ENCODE measurements around the gene LPAR1.

The LPAR1 gene

DNA sequence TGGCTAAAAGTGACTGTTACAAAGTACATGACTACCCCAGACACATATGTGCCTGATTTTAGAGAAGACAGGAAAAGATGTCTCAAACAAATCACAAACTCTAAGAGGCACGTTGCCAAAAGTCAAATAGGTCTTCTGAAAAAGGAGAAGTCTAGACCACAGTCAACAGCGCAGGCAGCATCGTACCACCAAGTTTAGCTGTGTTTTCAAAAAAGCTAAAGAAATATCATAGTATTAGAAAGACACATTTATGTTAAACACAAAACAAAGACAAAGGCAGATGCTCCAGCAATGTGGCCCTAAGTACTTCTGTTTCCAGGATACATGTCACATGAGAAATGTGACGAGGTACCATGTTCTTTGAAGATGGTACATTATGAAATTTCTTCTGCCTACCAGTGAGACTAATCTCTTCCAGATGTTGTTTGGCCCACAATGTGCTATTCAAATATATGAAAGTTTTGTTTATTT is 43.5 kb downstream of the LPAR1 start:
- Histone ChIP-seq H3K27ac (ENCODE audit: insufficient read depth, low read length, poor library complexity, severe bottlenecking) (no peak overlapping the region), H3K4me1 (ENCODE audit: control insufficient read depth, insufficient read depth, low read length, poor library complexity, severe bottlenecking) (no peaks in the 10 kb centered on the region), H3K36me3 (ENCODE audit: control insufficient read depth, insufficient read depth, low read length) (no peaks in the 10 kb centered on the region), H3K9me3 (ENCODE audit: control insufficient read depth, low read length) (no peaks in the 10 kb centered on the region), H3K27me3 (replicated peaks; ENCODE audit: control insufficient read depth, insufficient read depth, low read length, poor library complexity, severe bottlenecking) (no peaks in the 10 kb centered on the region), H3K4me3 (ENCODE audit: insufficient read depth, low read depth, low read length, poor library complexity, severe bottlenecking) (no peak overlapping the region)
- DNase-seq: no peak

DNA sequence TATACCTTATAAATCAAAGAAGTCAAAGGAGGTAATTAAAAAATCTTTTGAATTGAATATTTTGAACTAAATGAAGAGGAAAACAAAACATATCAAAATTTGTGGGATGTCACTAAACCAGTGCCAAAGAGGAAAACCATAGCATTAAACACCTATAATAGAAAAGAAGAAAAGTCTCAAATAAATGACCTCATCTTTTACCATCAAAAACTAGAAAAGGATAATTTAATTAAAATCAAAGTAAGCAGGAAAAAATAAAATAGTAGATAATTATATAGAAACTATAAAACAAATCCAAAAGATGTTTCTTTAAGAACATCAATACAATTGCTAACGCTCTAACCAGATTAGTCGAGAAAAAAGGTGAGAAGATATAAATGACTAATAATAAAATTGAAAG is 47.8 kb downstream of the LPAR1 start:
- Histone ChIP-seq H3K4me3 (ENCODE audit: insufficient read depth, low read depth, low read length, poor library complexity, severe bottlenecking) (no peak overlapping the region), H3K9me3 (ENCODE audit: control insufficient read depth, low read length) (no peaks in the 10 kb centered on the region), H3K27me3 (replicated peaks; ENCODE audit: control insufficient read depth, insufficient read depth, low read length, poor library complexity, severe bottlenecking) (no peaks in the 10 kb centered on the region), H3K27ac (ENCODE audit: insufficient read depth, low read length, poor library complexity, severe bottlenecking) (no peak overlapping the region), H3K4me1 (ENCODE audit: control insufficient read depth, insufficient read depth, low read length, poor library complexity, severe bottlenecking) (no peaks in the 10 kb centered on the region), H3K36me3 (ENCODE audit: control insufficient read depth, insufficient read depth, low read length) (no peaks in the 10 kb centered on the region)
- DNase-seq: no peak

DNA sequence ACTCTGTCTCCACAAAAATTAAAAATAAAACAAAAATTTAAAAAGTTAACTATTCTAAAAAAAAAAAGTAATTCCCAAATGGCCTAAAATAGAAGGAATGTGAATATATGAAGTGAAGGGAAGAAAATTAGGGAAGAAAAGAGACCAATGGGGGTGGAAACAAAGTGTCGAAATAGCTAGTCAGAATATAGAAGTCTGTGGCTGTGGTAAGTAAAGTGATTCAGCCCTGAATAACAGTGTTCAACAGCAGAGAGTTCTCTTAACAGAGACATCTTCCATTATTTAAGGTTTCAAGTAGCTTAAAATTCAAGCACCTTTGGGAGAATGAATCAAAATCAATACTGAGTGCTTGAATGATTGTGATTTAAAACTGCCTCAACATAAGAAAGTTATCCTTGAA is 51.7 kb downstream of the LPAR1 start:
- Histone ChIP-seq H3K27ac (ENCODE audit: insufficient read depth, low read length, poor library complexity, severe bottlenecking) (no peak overlapping the region), H3K4me1 (ENCODE audit: control insufficient read depth, insufficient read depth, low read length, poor library complexity, severe bottlenecking) (no peaks in the 10 kb centered on the region), H3K4me3 (ENCODE audit: insufficient read depth, low read depth, low read length, poor library complexity, severe bottlenecking) (no peak overlapping the region), H3K9me3 (ENCODE audit: control insufficient read depth, low read length) (no peaks in the 10 kb centered on the region), H3K36me3 (ENCODE audit: control insufficient read depth, insufficient read depth, low read length) (no peaks in the 10 kb centered on the region), H3K27me3 (replicated peaks; ENCODE audit: control insufficient read depth, insufficient read depth, low read length, poor library complexity, severe bottlenecking) (no peaks in the 10 kb centered on the region)
- DNase-seq: no peak

DNA sequence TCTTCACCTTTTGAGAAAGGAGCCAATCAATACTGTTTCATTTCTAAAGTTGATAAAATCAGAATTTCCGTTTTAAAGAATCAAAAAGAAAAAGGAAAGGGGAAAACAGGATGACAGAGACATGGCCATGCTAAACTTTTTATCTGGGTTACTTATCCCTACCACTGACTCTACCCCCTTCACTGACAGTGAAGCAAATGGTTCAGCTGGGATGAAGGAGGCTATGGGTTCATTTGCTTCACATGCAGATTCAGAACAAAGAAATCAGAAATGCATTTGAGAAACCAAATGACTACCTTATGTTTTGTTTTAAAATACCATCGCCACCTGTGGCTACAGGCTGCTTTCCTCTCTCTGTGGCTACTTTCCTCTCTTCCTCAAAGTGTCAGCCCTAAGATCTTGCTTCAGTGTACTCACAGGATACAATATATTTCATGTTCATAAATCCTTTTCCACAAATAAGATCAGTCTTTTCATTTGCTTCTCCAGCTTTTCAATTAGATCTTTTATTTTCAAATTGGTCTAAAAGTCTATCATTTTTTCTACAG is 53.3 kb downstream of the LPAR1 start:
- Histone ChIP-seq H3K27me3 (replicated peaks; ENCODE audit: control insufficient read depth, insufficient read depth, low read length, poor library complexity, severe bottlenecking) (no peaks in the 10 kb centered on the region), H3K36me3 (ENCODE audit: control insufficient read depth, insufficient read depth, low read length) (no peaks in the 10 kb centered on the region), H3K9me3 (ENCODE audit: control insufficient read depth, low read length) (no peaks in the 10 kb centered on the region), H3K4me3 (ENCODE audit: insufficient read depth, low read depth, low read length, poor library complexity, severe bottlenecking) (no peak overlapping the region), H3K4me1 (ENCODE audit: control insufficient read depth, insufficient read depth, low read length, poor library complexity, severe bottlenecking) (no peaks in the 10 kb centered on the region), H3K27ac (ENCODE audit: insufficient read depth, low read length, poor library complexity, severe bottlenecking) (no peak overlapping the region)
- DNase-seq: no peak

DNA sequence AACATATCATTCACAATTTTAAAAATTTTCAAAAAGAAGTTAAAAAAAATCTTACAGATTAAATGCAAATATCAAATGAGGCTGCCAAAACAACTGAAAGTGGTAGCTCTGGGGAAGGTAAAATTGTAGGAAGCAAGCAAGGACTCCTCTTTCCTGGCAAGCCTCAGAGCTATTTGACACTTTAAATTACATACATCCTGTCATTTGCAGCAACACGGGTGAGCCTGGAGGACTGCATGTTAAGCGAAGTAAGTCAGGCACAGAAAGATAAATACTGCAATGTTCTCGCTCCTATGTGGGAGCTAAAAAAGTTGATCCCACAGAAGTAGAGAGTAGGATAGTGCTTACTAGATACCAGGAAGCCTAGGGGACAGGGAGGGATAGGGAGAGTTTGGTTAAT is 58.0 kb downstream of the LPAR1 start:
- H3K4me3 ChIP-seq (ENCODE audit: insufficient read depth, low read depth, low read length, poor library complexity, severe bottlenecking): no peak overlapping the region
- H3K36me3 ChIP-seq (ENCODE audit: control insufficient read depth, insufficient read depth, low read length): no peaks in the 10 kb centered on the region
- no peak for DNase-seq
- H3K9me3 ChIP-seq (ENCODE audit: control insufficient read depth, low read length): no peaks in the 10 kb centered on the region
- no peaks in the 10 kb centered on the region for H3K27me3 ChIP-seq (replicated peaks; ENCODE audit: control insufficient read depth, insufficient read depth, low read length, poor library complexity, severe bottlenecking)
- H3K27ac ChIP-seq (ENCODE audit: insufficient read depth, low read length, poor library complexity, severe bottlenecking): no peak overlapping the region
- no peaks in the 10 kb centered on the region for H3K4me1 ChIP-seq (ENCODE audit: control insufficient read depth, insufficient read depth, low read length, poor library complexity, severe bottlenecking)

DNA sequence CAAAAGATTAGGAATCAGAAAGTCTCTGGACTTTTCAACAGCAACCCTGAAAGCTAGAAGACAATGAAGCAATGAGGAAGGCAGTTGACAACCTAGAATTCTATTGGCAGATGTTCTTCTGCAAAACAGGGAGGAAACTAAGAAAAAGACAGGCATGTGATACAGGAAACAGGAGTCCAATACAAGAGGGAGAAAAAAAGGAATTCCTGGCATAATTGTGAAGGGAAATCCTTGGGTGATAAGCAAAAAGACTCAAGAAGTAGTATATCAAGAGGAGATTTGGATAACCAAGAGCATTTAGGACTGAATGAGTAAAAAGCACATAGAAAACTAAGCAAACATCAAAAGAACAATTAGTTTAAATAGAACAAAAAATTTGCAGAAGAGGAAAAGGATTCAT is 58.6 kb downstream of the LPAR1 start:
- H3K4me1 ChIP-seq (ENCODE audit: control insufficient read depth, insufficient read depth, low read length, poor library complexity, severe bottlenecking): no peaks in the 10 kb centered on the region
- no peak overlapping the region for H3K27ac ChIP-seq (ENCODE audit: insufficient read depth, low read length, poor library complexity, severe bottlenecking)
- no peak overlapping the region for H3K4me3 ChIP-seq (ENCODE audit: insufficient read depth, low read depth, low read length, poor library complexity, severe bottlenecking)
- H3K36me3 ChIP-seq (ENCODE audit: control insufficient read depth, insufficient read depth, low read length): no peaks in the 10 kb centered on the region
- no peak for DNase-seq
- no peaks in the 10 kb centered on the region for H3K27me3 ChIP-seq (replicated peaks; ENCODE audit: control insufficient read depth, insufficient read depth, low read length, poor library complexity, severe bottlenecking)
- H3K9me3 ChIP-seq (ENCODE audit: control insufficient read depth, low read length): no peaks in the 10 kb centered on the region

DNA sequence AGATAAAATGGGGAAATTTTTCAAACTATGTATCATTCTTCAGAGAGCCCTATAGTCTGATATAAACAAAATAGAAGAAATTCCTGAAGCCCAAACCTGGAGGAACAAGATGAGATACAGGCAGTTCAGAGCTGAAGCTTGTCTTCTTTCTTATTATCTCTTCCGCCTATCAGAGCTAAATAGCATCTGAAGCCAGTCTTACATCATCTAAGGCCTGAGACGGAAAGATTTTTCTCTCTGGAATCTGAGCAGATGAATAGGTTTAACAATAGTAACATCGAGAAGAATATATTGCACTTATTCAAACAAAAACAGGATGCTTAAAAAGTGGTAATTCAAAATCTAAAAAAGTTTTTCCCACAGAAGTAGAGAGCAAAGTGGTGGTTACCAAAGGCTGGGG is 59.8 kb downstream of the LPAR1 start:
- Histone ChIP-seq H3K9me3 (ENCODE audit: control insufficient read depth, low read length) (no peaks in the 10 kb centered on the region), H3K4me3 (ENCODE audit: insufficient read depth, low read depth, low read length, poor library complexity, severe bottlenecking) (no peak overlapping the region), H3K36me3 (ENCODE audit: control insufficient read depth, insufficient read depth, low read length) (no peaks in the 10 kb centered on the region), H3K27ac (ENCODE audit: insufficient read depth, low read length, poor library complexity, severe bottlenecking) (no peak overlapping the region), H3K27me3 (replicated peaks; ENCODE audit: control insufficient read depth, insufficient read depth, low read length, poor library complexity, severe bottlenecking) (no peaks in the 10 kb centered on the region), H3K4me1 (ENCODE audit: control insufficient read depth, insufficient read depth, low read length, poor library complexity, severe bottlenecking) (no peaks in the 10 kb centered on the region)
- DNase-seq: no peak

DNA sequence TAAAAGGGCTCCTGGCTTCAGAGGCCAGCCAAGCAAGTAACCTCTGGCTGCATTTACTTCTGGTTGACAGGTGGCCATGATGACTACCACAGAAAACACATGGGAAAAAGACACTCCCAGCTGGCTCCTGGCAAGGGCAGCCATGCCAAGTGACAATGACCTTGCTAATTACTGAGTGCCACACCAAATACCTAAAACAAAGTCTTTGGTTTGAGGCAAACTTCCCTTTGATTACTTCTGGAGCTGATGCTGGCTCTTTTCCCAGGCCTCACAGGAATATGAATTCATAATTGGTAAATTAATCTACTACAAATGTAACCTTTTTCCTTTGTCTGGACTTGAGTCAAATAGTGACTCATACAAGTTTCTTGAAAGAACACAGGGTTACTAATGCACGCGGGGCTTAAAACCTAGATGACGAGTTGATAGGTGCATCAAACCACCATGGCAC is 61.0 kb downstream of the LPAR1 start:
- no peaks in the 10 kb centered on the region for H3K9me3 ChIP-seq (ENCODE audit: control insufficient read depth, low read length)
- H3K36me3 ChIP-seq (ENCODE audit: control insufficient read depth, insufficient read depth, low read length): no peaks in the 10 kb centered on the region
- no peak overlapping the region for H3K27ac ChIP-seq (ENCODE audit: insufficient read depth, low read length, poor library complexity, severe bottlenecking)
- no peaks in the 10 kb centered on the region for H3K4me1 ChIP-seq (ENCODE audit: control insufficient read depth, insufficient read depth, low read length, poor library complexity, severe bottlenecking)
- H3K4me3 ChIP-seq (ENCODE audit: insufficient read depth, low read depth, low read length, poor library complexity, severe bottlenecking): no peak overlapping the region
- DNase-seq: no peak
- no peaks in the 10 kb centered on the region for H3K27me3 ChIP-seq (replicated peaks; ENCODE audit: control insufficient read depth, insufficient read depth, low read length, poor library complexity, severe bottlenecking)

DNA sequence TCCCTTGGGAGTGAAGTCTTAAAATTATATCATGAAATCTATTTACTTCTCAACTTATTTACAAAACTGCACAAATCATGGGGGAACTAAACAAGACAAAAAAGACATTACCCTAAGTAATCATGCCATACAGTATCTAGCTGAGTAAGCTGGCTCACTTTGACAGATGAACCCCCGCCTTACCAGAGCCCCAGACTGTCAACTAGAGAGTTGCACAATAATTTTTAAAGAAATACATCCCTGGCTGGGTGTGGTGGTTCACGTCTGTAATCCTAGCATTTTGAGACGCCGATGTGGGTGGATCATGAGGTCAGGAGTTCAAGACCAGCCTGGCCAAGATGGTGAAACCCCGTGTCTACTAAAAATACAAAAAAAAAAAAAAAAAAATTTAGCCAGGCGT is 62.3 kb downstream of the LPAR1 start:
- Histone ChIP-seq H3K4me3 (ENCODE audit: insufficient read depth, low read depth, low read length, poor library complexity, severe bottlenecking) (no peak overlapping the region), H3K27ac (ENCODE audit: insufficient read depth, low read length, poor library complexity, severe bottlenecking) (no peak overlapping the region), H3K4me1 (ENCODE audit: control insufficient read depth, insufficient read depth, low read length, poor library complexity, severe bottlenecking) (no peaks in the 10 kb centered on the region), H3K27me3 (replicated peaks; ENCODE audit: control insufficient read depth, insufficient read depth, low read length, poor library complexity, severe bottlenecking) (no peaks in the 10 kb centered on the region), H3K36me3 (ENCODE audit: control insufficient read depth, insufficient read depth, low read length) (no peaks in the 10 kb centered on the region), H3K9me3 (ENCODE audit: control insufficient read depth, low read length) (no peaks in the 10 kb centered on the region)
- no peak for DNase-seq

DNA sequence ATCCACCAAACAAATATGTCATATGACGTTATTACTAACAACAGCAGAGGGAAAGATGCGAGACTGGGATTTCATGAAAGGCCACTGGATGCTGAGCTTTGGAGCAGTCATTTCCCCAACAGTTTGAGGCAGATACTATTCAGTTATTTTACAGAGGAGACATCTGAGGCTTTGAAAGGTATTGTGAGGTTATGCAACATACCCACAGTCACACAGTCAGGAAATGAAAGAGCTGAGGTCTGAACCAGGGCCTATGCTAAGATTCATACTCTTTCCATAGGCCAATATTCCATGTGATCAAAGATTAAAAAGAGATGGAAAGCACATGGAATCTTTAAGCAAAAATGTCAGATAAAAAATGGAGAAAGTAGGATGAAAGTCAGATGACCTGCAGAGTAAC is 63.0 kb downstream of the LPAR1 start:
- Histone ChIP-seq H3K27me3 (replicated peaks; ENCODE audit: control insufficient read depth, insufficient read depth, low read length, poor library complexity, severe bottlenecking) (no peaks in the 10 kb centered on the region), H3K27ac (ENCODE audit: insufficient read depth, low read length, poor library complexity, severe bottlenecking) (no peak overlapping the region), H3K4me1 (ENCODE audit: control insufficient read depth, insufficient read depth, low read length, poor library complexity, severe bottlenecking) (no peaks in the 10 kb centered on the region), H3K4me3 (ENCODE audit: insufficient read depth, low read depth, low read length, poor library complexity, severe bottlenecking) (no peak overlapping the region), H3K36me3 (ENCODE audit: control insufficient read depth, insufficient read depth, low read length) (no peaks in the 10 kb centered on the region), H3K9me3 (ENCODE audit: control insufficient read depth, low read length) (no peaks in the 10 kb centered on the region)
- DNase-seq: no peak
